HG02852 (cell line): ENCODE measurements around the gene TGFBR2.

Source experiments
- ATAC-seq: cut with Tn5 transposase; IDR thresholded peaks from one replicate; pipeline ENCODE4 v1.9.1; 2021; ENCODE audit warnings: mild to moderate bottlenecking, moderate library complexity; ENCODE audit not compliant: unreplicated experiment

Gene TGFBR2

DNA sequence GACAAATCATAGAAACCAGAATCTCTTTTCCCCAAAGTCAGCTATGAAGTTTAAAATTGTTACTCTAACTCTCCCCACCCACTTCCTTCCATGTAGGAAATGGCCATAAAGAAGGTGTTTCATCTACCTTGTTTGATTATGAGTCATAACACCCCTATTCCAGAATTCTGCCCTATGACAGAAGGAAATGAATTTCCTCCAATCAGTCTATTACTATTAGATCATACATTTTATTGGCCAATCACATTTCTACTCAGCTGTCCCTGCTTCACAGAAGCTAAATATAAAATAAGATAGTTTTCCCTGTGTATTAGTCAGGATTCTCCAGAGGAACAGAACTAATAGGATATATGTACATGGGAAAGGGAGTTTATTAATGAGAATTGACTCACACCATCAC, 102.1 kb downstream of the TGFBR2 start:
- ATAC-seq = no peak

DNA sequence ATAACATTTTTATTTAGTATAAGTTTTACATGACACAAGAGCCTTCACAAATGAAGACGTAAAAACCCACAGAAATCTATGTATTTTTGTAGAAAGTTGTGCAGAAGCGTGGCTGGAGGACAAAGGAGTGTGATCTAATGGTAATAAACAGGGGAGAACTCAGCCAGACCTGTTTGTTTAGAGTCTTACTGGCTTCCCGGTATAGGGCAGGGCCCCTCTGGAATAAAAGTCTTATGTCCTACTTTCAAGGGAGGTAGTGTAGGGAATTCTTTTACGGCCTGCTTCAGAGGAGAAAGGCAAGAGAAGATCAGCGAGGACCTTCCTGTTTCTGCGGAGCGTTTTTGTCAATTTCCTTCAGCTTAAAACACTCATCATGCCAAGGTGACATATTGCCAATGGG, 103.6 kb downstream of the TGFBR2 start:
- ATAC-seq = no peak

GRCh38 chr3:30711151-30711550, 104.8 kb downstream of the TGFBR2 start:
- no peak for ATAC-seq

GRCh38 chr3:30711867-30712266, 105.5 kb downstream of the TGFBR2 start:
- no peak for ATAC-seq

GRCh38 chr3:30712991-30713390, 106.6 kb downstream of the TGFBR2 start:
- no peak for ATAC-seq

GRCh38 chr3:30713885-30714503, 107.6 kb downstream of the TGFBR2 start:
- ATAC-seq = no peak

GRCh38 chr3:30719536-30719935, 113.1 kb downstream of the TGFBR2 start:
- ATAC-seq = no peak

GRCh38 chr3:30720586-30721313, 114.3 kb downstream of the TGFBR2 start:
- ATAC-seq = no peak

DNA sequence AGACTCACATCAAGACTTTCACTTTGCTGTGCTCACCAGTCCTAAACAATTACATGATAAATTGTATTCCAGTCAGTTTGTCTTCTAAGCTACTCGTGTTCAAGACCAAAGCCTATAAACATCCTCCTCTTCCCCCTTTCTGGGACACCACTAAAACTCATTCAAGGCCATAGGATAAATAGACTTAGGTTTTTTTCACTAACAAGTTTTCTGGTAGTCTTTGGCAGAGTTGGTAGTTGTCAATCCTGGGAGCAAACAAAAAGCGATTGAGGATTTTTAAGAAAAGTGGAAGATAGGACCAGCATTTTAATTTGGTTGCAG, 114.9 kb downstream of the TGFBR2 start:
- no peak for ATAC-seq

DNA sequence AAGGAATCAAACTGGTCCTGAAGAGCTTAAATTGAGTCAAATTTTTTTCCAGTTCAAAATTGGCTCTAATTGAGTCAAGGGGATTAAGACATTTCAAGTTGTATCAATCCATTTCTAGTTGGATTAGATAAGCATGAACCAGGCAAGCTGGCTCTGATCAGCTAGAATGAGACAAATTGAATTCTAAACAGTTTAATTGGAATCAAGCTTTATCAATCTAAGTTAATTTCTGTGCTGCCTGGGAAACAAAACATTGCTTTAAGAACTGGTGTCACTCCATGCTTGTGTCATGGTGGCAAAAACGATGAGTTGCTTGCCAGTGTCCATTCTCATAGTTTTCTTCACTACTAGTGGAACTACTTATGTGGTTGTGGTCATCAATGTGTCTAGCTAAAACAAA, 116.8 kb downstream of the TGFBR2 start:
- no peak for ATAC-seq

DNA sequence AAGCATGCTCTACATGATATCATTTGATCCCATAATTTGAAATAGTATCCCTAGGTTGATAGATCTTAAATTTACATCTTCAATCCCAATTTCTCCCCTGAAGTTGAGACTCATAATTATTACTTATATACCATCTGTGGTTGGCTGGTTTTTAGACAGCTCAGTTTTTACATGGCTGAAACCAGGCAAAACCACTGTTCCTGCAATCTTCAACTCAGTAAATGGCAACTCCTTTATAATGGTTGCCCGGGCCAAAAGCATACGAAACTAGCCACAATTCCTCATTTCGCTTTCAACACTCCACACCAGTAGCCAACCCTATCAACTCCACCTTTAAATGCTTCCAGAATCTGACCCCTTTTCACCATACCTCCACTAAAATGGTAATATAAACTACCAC, 118.5 kb downstream of the TGFBR2 start:
- no peak for ATAC-seq

DNA sequence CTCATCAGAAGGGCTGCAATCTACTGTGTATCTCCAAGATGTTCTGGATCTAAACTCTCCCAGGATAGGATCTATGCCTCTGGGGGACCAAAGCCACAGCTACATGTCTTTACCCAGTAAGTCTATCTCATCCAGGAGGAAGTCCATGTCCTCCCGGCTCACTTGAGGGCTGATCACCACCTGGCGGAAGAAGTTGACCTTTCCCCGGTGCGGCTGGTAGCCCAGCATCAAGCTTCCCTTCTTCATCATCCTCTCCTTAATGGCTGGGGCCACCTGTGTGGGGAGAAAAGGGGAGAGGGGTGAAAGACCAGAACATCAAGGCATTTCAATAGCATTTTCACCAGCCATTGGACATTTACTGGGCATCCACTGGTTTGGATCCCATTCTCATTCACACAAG, 121.7 kb downstream of the TGFBR2 start:
- ATAC-seq = no peak

DNA sequence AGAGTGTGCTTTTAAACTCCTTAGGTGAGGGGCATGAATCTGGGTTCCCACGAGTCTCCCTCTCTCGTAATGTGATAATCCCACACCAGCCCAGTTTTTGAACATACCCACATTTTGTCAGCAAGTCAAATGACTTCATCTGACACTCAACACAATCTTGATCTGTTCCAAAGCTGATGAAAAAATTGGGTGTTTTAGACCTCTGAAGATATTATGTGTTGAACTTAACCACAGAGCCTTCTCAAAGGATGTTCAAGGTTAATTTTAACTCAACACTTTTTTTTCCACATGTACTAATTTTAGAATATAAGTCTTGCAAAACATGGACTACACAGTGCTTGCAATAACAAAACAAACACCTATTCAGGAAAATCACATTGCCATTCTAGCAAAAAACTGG, 123.1 kb downstream of the TGFBR2 start:
- no peak for ATAC-seq

GRCh38 chr3:30729936-30730335, 123.5 kb downstream of the TGFBR2 start:
- ATAC-seq = no peak

DNA sequence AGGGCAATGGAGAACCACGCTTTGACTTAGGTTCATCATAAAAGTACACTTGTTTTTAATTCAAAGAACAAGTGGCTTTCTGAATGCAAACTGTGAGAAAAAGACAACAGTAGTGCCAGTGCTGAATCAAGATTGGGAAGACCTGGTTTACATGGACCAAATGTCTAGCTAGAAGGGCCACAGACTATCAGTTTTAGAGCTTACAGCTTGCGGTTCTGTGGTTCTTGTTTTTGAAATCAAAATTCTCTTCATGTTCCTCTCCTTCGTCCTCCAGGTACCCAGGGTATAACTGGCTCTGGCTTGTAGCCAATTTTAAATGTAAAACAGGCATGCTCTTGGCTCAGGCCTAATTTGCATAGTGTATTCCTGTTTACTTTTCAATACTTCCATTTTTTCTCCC, 124.6 kb downstream of the TGFBR2 start:
- ATAC-seq = no peak

GRCh38 chr3:30733209-30733608, 126.8 kb downstream of the TGFBR2 start:
- ATAC-seq = no peak

GRCh38 chr3:30733696-30734095, 127.3 kb downstream of the TGFBR2 start:
- ATAC-seq = no peak

DNA sequence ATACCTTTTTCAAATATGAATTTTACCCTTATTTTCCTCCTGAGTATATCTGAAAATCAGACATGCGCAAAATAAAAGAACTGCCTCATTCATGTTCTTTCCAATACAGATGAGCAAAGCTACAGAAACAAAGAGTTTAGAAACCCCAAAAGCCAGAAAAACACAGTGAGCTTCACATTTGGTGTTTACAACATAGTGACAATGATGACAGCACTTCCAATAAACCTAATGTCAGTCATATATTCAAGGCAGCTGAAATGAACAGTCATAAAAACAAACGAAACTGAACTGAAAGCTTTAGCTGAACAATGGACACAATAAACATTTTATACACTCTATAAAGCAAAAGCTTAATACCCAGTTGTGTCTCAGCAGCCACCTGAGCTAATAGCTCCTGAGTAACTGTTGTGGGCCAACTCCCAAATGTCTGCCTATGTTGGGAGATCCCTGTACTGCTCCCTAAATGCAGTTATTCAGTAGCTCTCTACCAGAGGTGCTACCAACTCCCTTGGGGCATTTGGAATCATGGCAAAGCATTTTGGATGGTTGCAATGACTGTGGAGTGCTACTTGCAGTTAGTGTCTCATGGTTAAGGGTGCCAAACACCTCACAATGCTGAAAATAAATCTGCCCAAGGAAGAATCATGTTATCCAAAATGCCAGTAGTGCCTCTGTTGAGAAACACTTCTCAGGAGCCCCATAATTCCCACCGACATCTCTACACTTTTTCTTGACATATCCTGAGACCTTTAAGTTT, 131.5 kb downstream of the TGFBR2 start:
- ATAC-seq = no peak

- ATAC-seq = no peak
Measured at GRCh38 chr3:30738605-30739004, 132.2 kb downstream of the TGFBR2 start.

- ATAC-seq = no peak
Measured at GRCh38 chr3:30741889-30742288, 135.5 kb downstream of the TGFBR2 start.

DNA sequence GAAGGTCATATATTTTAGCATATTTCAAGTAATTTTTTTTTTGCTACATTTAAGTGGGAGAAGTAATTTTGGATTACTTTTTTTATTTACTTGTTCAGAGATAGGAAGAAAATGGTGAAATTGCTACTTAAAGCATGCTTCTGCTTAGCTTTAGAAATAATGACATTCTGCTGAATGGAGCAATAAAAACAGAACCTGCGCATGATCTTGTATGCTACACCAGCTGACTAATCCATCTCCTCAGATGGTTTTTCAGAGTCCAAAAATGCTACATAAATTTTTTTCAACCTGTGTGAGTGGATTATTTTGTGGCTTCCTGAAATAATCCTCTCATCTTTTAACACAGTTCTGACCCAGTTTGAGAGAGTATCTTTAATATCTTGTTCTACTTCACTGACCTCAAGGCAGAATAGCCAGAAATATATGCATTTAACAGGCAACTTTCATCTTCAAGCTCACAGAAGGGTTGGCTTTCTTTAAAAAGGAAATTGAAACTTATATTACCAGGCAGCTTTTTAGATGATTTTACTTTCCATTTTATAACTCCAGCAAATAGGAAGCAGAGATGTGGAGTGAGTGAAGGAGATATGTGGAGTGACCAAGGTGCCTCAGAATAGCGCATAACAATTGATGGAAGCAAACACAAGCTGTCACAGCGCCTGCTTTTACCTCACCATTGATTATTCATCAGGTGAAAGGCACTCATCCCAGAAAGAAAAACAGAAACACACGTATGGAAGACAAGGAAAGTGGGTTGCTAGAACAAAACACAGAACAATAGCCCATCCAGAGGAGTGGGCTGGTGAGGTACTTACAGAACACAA, 136.6 kb downstream of the TGFBR2 start:
- no peak for ATAC-seq
